Measurements from ENCODE around the gene JTB.

DNA sequence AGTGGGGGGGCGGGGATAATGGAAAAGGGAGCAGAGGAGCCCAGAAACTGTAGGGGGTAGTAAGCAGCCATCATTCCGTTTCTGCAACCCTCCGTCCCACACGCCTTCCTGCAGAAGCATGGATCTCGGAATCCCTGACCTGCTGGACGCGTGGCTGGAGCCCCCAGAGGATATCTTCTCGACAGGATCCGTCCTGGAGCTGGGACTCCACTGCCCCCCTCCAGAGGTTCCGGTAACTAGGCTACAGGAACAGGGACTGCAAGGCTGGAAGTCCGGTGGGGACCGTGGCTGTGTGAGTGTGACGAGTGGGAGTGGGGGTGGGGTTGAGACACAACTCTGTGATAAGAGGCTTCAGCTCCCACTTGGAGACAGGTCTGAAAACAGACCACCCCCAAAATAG is 9.1 kb downstream of the JTB start:
- TF ChIP-seq, protein P1, sequence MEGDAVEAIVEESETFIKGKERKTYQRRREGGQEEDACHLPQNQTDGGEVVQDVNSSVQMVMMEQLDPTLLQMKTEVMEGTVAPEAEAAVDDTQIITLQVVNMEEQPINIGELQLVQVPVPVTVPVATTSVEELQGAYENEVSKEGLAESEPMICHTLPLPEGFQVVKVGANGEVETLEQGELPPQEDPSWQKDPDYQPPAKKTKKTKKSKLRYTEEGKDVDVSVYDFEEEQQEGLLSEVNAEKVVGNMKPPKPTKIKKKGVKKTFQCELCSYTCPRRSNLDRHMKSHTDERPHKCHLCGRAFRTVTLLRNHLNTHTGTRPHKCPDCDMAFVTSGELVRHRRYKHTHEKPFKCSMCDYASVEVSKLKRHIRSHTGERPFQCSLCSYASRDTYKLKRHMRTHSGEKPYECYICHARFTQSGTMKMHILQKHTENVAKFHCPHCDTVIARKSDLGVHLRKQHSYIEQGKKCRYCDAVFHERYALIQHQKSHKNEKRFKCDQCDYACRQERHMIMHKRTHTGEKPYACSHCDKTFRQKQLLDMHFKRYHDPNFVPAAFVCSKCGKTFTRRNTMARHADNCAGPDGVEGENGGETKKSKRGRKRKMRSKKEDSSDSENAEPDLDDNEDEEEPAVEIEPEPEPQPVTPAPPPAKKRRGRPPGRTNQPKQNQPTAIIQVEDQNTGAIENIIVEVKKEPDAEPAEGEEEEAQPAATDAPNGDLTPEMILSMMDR (IDR thresholded peaks at IDR 0.05 in 2 of 3, conservative IDR thresholded peaks at IDR 0.05 in 1 of 3; ENCODE audit: borderline replicate concordance in 1 of 3, insufficient read depth in 1 of 3, low read depth in 2 of 3, low read length in 2 of 3), result no peak
- TF ChIP-seq POLR2A (IDR thresholded peaks at IDR 0.05; ENCODE audit: borderline replicate concordance, extremely low read depth, insufficient read depth, insufficient read length) (no peak), SIN3A (IDR thresholded peaks at IDR 0.05; ENCODE audit: low read depth) (no peak), EZH2 (IDR thresholded peaks at IDR 0.05) (no peak), POLR2AphosphoS5 (IDR thresholded peaks at IDR 0.05; ENCODE audit: low read depth, low read length) (no peak), YY1 (IDR thresholded peaks at IDR 0.05; ENCODE audit: extremely low read depth, insufficient replicate concordance, low read depth, low read length) (no peak), RAD21 (IDR thresholded peaks at IDR 0.05; ENCODE audit: low read depth) (no peak), EGR1 (IDR thresholded peaks at IDR 0.05; ENCODE audit: low read depth) (no peak), ZNF274 (IDR thresholded peaks at IDR 0.05; ENCODE audit: low read depth, low read length) (no peak), SP1 (IDR thresholded peaks at IDR 0.05; ENCODE audit: low read depth) (no peak), EZH2phosphoT487 (IDR thresholded peaks at IDR 0.05; ENCODE audit: borderline replicate concordance) (no peak), JUND (IDR thresholded peaks at IDR 0.05) (no peak)
- TF ChIP-seq, protein P2, sequence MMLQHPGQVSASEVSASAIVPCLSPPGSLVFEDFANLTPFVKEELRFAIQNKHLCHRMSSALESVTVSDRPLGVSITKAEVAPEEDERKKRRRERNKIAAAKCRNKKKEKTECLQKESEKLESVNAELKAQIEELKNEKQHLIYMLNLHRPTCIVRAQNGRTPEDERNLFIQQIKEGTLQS (IDR thresholded peaks at IDR 0.05), result no peak
- TF ChIP-seq, protein P3, sequence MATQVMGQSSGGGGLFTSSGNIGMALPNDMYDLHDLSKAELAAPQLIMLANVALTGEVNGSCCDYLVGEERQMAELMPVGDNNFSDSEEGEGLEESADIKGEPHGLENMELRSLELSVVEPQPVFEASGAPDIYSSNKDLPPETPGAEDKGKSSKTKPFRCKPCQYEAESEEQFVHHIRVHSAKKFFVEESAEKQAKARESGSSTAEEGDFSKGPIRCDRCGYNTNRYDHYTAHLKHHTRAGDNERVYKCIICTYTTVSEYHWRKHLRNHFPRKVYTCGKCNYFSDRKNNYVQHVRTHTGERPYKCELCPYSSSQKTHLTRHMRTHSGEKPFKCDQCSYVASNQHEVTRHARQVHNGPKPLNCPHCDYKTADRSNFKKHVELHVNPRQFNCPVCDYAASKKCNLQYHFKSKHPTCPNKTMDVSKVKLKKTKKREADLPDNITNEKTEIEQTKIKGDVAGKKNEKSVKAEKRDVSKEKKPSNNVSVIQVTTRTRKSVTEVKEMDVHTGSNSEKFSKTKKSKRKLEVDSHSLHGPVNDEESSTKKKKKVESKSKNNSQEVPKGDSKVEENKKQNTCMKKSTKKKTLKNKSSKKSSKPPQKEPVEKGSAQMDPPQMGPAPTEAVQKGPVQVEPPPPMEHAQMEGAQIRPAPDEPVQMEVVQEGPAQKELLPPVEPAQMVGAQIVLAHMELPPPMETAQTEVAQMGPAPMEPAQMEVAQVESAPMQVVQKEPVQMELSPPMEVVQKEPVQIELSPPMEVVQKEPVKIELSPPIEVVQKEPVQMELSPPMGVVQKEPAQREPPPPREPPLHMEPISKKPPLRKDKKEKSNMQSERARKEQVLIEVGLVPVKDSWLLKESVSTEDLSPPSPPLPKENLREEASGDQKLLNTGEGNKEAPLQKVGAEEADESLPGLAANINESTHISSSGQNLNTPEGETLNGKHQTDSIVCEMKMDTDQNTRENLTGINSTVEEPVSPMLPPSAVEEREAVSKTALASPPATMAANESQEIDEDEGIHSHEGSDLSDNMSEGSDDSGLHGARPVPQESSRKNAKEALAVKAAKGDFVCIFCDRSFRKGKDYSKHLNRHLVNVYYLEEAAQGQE (IDR thresholded peaks at IDR 0.05; ENCODE audit: low read depth), result no peak

Measured in HCT116 (cell line).